ENCODE measurements around the gene SPANXN4.

The SPANXN4 gene

GRCh38 chrX:143082537-143082936 is 56.8 kb downstream of the SPANXN4 start:
- Mint-ChIP-seq H3K27ac (no peak overlapping the region), H3K36me3 (ENCODE audit: insufficient read depth) (no peaks in the 10 kb centered on the region), H3K27me3 (no peaks in the 10 kb centered on the region), H3K9me3 (peaks cover 4 to 7% of the 10 kb centered on the region in 2 donors), H3K4me3 (no peak overlapping the region), H3K4me1 (ENCODE audit: low read depth in 2 of 2) (no peaks in the 10 kb centered on the region)
- DNase-seq, result no peak
- no peak for ATAC-seq (replicated peaks)
